SK-N-MC (cell line): ENCODE results near the gene PYHIN1.

Source experiments
- DNase-seq: peaks from one replicate; pipeline ENCODE4 v3.0.0-alpha.2; 2011; ENCODE audit warnings: low read depth, low spot score
- H3K27ac ChIP-seq: fragments of 200-600 bp; sonication (generic); 2 replicates; pipeline ENCODE4 v1.5.1; 2016; ENCODE audit warnings: mixed run types
- H3K36me3 ChIP-seq: fragments of 200-600 bp; sonication (generic); 2 replicates; pipeline ENCODE4 v1.6.1; 2017; ENCODE audit warnings: antibody characterized with exemption, low read length, mixed read lengths; ENCODE audit not compliant: insufficient read depth
- H3K4me3 ChIP-seq: fragments of 200-600 bp; sonication (generic); 2 replicates; pipeline ENCODE4 v1.5.1; 2016
- H3K9ac ChIP-seq: fragments of 200-600 bp; sonication (generic); 2 replicates; pipeline ENCODE4 v1.8.0; 2017; ENCODE audit warnings: mixed run types, mixed read lengths; ENCODE audit not compliant: insufficient read length
- H3K9me3 ChIP-seq: fragments of 200-600 bp; sonication (generic); 2 replicates; pipeline ENCODE4 v1.6.1; 2017; ENCODE audit warnings: low read depth, mild to moderate bottlenecking, antibody characterized with exemption, low read length, moderate library complexity, mixed read lengths
- EZH2 ChIP-seq: fragments of 200-600 bp; sonication (generic); IDR thresholded peaks from one replicate; pipeline ENCODE4 v1.6.1; 2017; ENCODE audit warnings: antibody characterized with exemption
- FOXP2 ChIP-seq: optimal IDR thresholded peaks from 2 replicates; pipeline ENCODE3; 2011; ENCODE audit warnings: mild to moderate bottlenecking, moderate library complexity; ENCODE audit not compliant: insufficient read depth; ENCODE audit errors: extremely low read length, control extremely low read depth
- POLR2AphosphoS5 ChIP-seq: IDR thresholded peaks from 2 replicates; pipeline ENCODE4 v1.6.1; 2012; ENCODE audit warnings: mild to moderate bottlenecking, low read depth, low read length, borderline replicate concordance

Gene PYHIN1

DNA sequence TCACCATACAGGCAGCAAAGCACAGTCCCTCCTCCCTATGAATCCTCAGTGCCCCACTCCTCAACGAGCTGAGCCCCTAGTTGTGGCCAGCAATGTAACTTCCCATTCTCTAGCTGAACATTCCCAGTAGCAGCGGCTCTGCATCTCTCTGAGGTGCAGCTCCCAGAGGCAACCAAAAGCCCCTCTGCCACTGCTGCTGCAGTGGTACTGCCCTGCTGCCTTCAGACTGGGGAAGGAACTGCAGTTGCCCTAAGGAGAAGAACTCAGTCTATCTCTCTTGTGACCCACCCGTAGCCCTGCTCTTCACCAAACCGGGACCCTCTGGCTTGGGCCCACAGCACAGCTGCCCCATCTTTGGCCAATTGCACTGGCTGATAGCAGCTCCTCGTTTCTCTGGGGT is 31.6 kb downstream of the PYHIN1 start:
- Histone ChIP-seq H3K9me3 (no peaks in the 10 kb centered on the region), H3K9ac (no peak overlapping the region), H3K4me3 (no peak overlapping the region), H3K27ac (no peak overlapping the region), H3K36me3 (no peaks in the 10 kb centered on the region)
- DNase-seq, result no peak
- TF ChIP-seq EZH2 (no peak), FOXP2 (no peak), POLR2AphosphoS5 (no peak)

DNA sequence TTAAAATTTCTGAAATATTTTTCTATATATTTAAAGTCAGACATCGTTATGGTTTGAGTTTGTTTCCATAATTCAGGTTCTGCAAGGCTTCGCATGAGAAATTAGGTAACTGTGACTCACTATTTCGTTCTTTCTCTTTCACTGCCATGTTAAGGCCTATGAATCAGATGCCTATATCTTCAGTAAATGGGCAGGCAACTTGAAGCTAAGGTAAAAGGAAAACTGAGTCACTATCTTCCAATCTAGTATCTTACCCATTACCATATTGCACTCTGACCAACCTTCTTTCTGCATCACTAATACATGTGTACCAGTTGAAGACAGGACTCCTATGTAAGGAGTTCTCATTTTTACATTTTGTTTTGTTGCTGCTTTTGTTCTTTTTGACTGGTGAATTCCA is 37.8 kb downstream of the PYHIN1 start:
- TF ChIP-seq POLR2AphosphoS5 (no peak), EZH2 (no peak), FOXP2 (no peak)

DNA sequence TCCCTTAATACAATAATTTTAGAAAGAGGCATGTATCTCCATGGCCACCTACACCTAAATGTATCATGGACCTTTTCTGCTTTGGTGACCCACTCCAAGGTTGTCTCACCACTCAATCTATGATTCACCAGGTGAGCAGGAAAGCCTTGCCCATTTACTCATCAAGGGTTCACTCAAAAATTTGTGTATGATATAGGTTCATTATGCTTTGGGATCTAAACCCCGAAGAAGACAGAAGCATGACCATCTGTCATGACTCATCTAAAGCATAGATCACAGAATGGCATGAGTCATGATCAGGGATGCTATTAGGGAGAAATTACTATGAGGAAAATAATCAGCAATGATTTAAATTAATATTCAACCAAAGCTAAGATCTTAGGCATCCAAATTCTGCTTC is 38.5 kb downstream of the PYHIN1 start:
- TF ChIP-seq EZH2 (no peak), FOXP2 (no peak), POLR2AphosphoS5 (no peak)
- no peak overlapping the region for H3K27ac ChIP-seq
- H3K36me3 ChIP-seq, result no peaks in the 10 kb centered on the region
- DNase-seq, result no peak
- H3K9ac ChIP-seq, result no peak overlapping the region
- H3K9me3 ChIP-seq, result no peaks in the 10 kb centered on the region
- H3K4me3 ChIP-seq, result no peak overlapping the region

More for the DNA sequence above, 37.8 kb downstream of the PYHIN1 start:
- no peak overlapping the region for H3K27ac ChIP-seq
- H3K9ac ChIP-seq, result no peak overlapping the region
- no peak for DNase-seq
- H3K9me3 ChIP-seq, result no peaks in the 10 kb centered on the region
- no peaks in the 10 kb centered on the region for H3K36me3 ChIP-seq
- H3K4me3 ChIP-seq, result no peak overlapping the region

DNA sequence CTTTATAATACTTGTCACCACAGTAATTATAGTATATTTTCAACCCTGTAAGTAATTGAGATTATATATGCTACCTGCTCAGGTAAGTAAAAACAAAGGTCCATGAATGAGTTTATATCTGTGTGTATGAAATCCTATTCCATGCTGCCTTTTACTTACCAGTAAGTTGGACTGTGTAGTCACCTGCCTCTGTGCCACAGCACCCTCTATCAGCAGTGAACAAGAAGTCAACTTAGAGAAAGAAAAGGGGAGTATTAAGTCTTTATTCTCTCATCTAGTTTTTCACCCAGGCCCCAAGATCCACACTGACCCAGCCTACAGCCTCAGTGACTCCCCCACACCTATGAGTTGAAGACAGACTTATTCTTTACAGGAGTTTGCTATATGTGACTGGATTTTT is 41.5 kb downstream of the PYHIN1 start:
- no peak overlapping the region for H3K4me3 ChIP-seq
- no peaks in the 10 kb centered on the region for H3K36me3 ChIP-seq
- no peak for DNase-seq
- H3K9ac ChIP-seq, result no peak overlapping the region
- TF ChIP-seq POLR2AphosphoS5 (no peak), FOXP2 (no peak), EZH2 (no peak)
- H3K27ac ChIP-seq, result no peak overlapping the region
- H3K9me3 ChIP-seq, result no peaks in the 10 kb centered on the region

DNA sequence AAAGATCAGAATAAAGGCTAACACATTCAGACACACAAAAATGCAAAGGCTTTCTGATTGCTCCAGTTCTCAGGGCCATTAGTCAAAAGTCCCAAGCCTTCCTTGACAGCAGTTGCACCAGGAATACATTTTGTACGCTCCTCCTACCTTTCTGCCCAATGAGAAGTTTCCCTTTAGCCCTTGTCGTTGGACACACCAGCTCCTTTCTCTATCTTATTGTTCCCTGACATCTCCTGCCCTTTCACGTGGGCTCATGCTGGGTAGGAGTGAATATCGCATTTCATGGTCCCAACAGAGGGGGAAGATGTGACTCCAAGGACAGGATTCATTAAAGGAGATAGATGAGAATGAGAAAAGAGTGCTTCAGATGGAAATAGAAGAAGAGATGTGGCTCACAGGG is 44.9 kb downstream of the PYHIN1 start:
- Histone ChIP-seq H3K4me3 (no peak overlapping the region), H3K9me3 (no peaks in the 10 kb centered on the region), H3K27ac (no peak overlapping the region), H3K9ac (no peak overlapping the region), H3K36me3 (no peaks in the 10 kb centered on the region)
- DNase-seq, result no peak
- no peak for TF ChIP-seq EZH2
- TF ChIP-seq POLR2AphosphoS5, result no peak
- TF ChIP-seq FOXP2, result no peak

DNA sequence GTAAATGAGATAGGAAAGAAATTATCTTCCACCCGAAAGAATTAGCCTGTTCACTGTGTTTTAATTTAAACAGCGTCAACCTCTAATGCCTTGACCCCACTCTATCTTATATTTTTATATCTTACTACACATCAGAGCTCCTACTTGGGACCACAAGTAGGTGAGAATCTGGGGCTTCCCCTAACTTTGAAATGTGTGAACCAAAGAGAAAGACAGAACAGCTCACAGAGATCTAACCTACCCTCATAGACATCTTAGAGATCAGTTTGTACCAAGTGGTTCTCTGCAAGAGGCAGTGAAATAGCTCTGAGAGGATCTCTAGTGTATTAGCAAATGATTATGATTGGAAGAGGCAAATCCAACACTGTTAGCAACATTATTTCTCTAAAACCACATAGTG is 47.4 kb downstream of the PYHIN1 start:
- DNase-seq, result no peak

DNA sequence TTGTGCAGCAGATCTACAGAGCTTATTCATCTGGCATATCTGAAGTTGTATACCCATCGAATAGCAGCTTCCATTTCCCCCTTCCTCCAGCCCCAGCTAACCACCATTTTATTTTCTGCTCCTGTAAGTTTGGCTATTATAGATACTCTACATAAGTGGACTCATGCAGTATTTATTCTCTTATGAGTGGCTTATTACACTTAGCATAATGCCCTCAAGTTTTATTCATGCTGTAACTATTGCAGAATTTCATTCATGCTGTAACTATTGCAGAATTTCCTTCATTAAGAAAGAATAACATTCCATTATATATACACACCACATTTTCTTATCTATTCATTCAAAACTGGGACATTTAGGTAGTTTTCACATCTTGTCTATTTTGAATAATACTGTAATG is 47.9 kb downstream of the PYHIN1 start:
- H3K4me3 ChIP-seq, result no peak overlapping the region
- no peak for DNase-seq
- no peak overlapping the region for H3K9ac ChIP-seq
- no peak overlapping the region for H3K27ac ChIP-seq
- no peak for TF ChIP-seq POLR2AphosphoS5
- H3K9me3 ChIP-seq, result no peaks in the 10 kb centered on the region
- no peaks in the 10 kb centered on the region for H3K36me3 ChIP-seq

More for the DNA sequence above, 47.4 kb downstream of the PYHIN1 start:
- no peak for TF ChIP-seq FOXP2
- no peak for TF ChIP-seq POLR2AphosphoS5
- TF ChIP-seq EZH2, result no peak
- Histone ChIP-seq H3K27ac (no peak overlapping the region), H3K9ac (no peak overlapping the region), H3K4me3 (no peak overlapping the region), H3K36me3 (no peaks in the 10 kb centered on the region), H3K9me3 (no peaks in the 10 kb centered on the region)

DNA sequence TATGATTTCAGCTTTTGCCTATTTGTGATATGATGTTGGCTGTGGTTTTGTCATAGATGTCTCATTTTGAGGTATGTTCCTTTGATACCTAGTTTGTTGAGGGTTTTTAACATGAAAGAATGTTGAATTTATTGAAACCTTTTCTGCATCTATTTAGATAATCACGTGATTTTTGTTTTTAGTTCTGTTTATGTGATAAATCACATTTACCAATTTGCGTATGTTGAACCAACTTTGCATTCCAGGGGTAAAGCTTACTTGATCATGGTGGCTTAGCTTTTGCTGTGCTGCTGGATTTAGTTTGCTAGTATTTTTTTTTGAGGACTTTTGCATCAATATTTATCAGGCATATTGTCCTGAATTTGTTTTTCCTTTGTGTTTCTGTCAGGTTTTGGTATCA is 51.9 kb downstream of the PYHIN1 start:
- Histone ChIP-seq H3K9ac (no peak overlapping the region), H3K27ac (no peak overlapping the region), H3K9me3 (no peaks in the 10 kb centered on the region), H3K36me3 (no peaks in the 10 kb centered on the region), H3K4me3 (no peak overlapping the region)
- DNase-seq, result no peak
- TF ChIP-seq EZH2, result no peak

DNA sequence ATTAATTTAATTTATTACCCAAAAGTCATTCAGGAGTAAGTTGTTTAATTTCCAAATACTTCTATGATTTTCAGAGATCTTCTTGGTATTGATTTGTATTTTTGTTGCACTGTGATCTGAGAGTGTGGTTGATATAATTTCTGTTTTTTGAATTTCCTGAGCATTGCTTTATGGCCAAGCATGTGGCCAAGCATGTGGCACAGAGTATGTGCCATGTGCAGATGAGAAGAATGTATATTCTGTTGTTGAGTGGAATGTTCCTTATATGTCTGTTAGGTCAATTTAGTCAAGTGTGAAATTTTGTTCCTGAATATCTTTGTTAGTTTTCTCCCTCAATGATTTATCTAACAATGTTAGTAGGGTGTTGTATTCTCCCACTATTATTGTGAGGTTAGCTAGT is 53.0 kb downstream of the PYHIN1 start:
- DNase-seq, result no peak
- no peaks in the 10 kb centered on the region for H3K36me3 ChIP-seq
- H3K9ac ChIP-seq, result no peak overlapping the region
- TF ChIP-seq EZH2 (no peak), FOXP2 (no peak)
- H3K27ac ChIP-seq, result no peak overlapping the region
- no peaks in the 10 kb centered on the region for H3K9me3 ChIP-seq
- H3K4me3 ChIP-seq, result no peak overlapping the region

DNA sequence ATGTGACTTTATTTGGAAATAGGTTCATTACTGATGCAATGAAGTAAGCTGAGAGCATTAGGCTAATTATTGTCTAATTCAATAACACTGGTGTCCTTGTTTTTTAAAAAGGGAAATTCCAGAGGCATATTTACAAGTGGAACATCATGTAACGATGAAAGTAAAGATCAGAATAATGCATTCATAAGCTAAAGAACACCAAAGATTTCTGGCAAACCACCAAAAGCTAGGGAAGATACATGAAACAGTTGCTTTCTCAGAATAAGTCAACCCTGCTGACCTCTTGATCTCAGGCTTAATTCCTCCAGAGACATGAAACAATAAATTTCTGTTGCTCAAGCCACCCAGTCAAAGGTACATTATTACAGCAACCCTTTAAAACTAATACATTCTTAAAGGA is 58.1 kb downstream of the PYHIN1 start:
- TF ChIP-seq POLR2AphosphoS5, result no peak
- no peak for TF ChIP-seq FOXP2
- no peak for TF ChIP-seq EZH2
- Histone ChIP-seq H3K9me3 (no peaks in the 10 kb centered on the region), H3K9ac (no peak overlapping the region), H3K36me3 (no peaks in the 10 kb centered on the region), H3K27ac (no peak overlapping the region), H3K4me3 (no peak overlapping the region)
- no peak for DNase-seq
